ENCODE results near the gene HSF2. TPM values are rescaled to one million over a fixed set of nuclear protein-coding genes. Genes with fewer than 3 reads are reported as not detected.

Gene HSF2
- total and polyA plus RNA-seq, 7 donors, result 3.5 to 37.1 (median 22.4) TPM

DNA sequence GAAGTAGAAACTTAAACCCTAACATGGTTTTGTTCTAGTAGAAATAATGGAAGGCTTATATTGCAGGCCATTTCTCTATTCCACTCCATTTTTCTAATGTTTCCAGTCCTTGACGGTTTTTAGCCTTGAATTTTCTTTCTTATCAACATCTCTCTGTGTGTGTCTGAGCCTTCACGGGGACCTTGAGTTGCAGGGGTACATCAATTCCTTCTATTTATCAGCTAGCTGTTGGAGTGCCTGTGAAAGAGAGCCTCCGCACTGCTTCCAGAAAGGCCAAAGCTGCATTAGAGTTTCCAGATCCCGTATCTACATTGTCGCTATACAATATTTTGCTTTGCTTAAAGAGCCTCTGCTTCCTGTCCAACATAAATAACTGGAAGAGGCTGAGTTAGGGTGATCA is 5.4 kb upstream of the HSF2 start:
- H3K4me1 ChIP-seq, result peaks cover 0 to 28% (median 15%) of the 10 kb centered on the region in 4 donors
- H3K27ac ChIP-seq, result no peak overlapping the region
- intact Hi-C loops (cut with DNase I), result no loop called here
- TF ChIP-seq POLR2AphosphoS5 (IDR thresholded peaks at IDR 0.05), result no peak
- TF ChIP-seq POLR2A (IDR thresholded peaks at IDR 0.05), result no peak
- no peak for TF ChIP-seq CTCF (IDR thresholded peaks at IDR 0.05)
- TF ChIP-seq EP300 (IDR thresholded peaks at IDR 0.05), result no peak
- H3K4me3 ChIP-seq, result no peak overlapping the region
- H3K27me3 ChIP-seq, result no peaks in the 10 kb centered on the region
- 87 to 92% methylated on average over 5 of the region's 5 CpGs for WGBS, 2 donors
- DNase-seq, result no peak
- no peaks in the 10 kb centered on the region for H3K36me3 ChIP-seq
- no peaks in the 10 kb centered on the region for H3K9me3 ChIP-seq

DNA sequence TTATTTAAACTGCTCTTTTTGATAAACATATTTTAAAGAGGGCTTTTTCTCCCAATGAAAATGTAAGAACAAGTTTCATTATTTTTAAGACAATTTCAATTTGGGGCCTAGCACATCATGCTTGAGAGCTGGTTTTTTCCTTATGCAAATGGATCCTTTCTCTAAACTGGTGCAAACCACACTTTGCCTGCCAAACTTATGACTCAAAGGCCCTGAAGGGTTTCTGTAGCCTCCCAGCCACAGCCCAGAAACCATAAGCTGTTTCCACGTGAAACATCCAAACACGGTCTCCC is 451 bp upstream of the HSF2 start:
- Histone ChIP-seq H3K36me3 (no peaks in the 10 kb centered on the region), H3K4me3 (peak overlapping the region in 3 of 4 donors; percentile 67 to 94 (median 70)), H3K4me1 (peaks cover 0 to 40% (median 27%) of the 10 kb centered on the region in 4 donors), H3K27ac (peak overlapping the region; percentile 84 to 90 (median 88)), H3K27me3 (no peaks in the 10 kb centered on the region), H3K9me3 (no peaks in the 10 kb centered on the region)
- intact Hi-C loops (cut with DNase I), result no loop called here
- TF ChIP-seq POLR2AphosphoS5 (IDR thresholded peaks at IDR 0.05) (peak in 1 of 4 donors; percentile 33), EP300 (IDR thresholded peaks at IDR 0.05) (no peak), POLR2A (IDR thresholded peaks at IDR 0.05) (no peak), CTCF (IDR thresholded peaks at IDR 0.05) (no peak)
- no peak for DNase-seq
- 0 to 1% methylated on average over 2 of the region's 2 CpGs for WGBS, 2 donors

GRCh38 chr6:122400121-122400450 is 634 bp downstream of the HSF2 start:
- no peaks in the 10 kb centered on the region for H3K9me3 ChIP-seq
- peak overlapping the region; percentile 84 to 90 (median 88) for H3K27ac ChIP-seq
- H3K36me3 ChIP-seq, result no peaks in the 10 kb centered on the region
- H3K4me1 ChIP-seq, result peaks cover 0 to 40% (median 29%) of the 10 kb centered on the region in 4 donors
- intact Hi-C loops (cut with DNase I), result loop anchor here (1.0 kb wide), 1 partner anchor 71 kb away; the partner anchor contains the start of gene SERINC1
- DNase-seq, result no peak
- 1% methylated on average over 20 of the region's 20 CpGs for WGBS, 2 donors
- TF ChIP-seq POLR2A (IDR thresholded peaks at IDR 0.05) (no peak), POLR2AphosphoS5 (IDR thresholded peaks at IDR 0.05) (no peak), CTCF (IDR thresholded peaks at IDR 0.05) (no peak), EP300 (IDR thresholded peaks at IDR 0.05) (no peak)
- H3K4me3 ChIP-seq, result peak overlapping the region; percentile 67 to 94 (median 78)
- no peaks in the 10 kb centered on the region for H3K27me3 ChIP-seq

- intact Hi-C loops (cut with DNase I), result loop anchor here (1.0 kb wide), 1 partner anchor 71 kb away; the partner anchor contains the start of gene SERINC1
- DNase-seq, result no peak
- 21 to 40% methylated on average over 4 of the region's 4 CpGs for WGBS, 2 donors
- Histone ChIP-seq H3K9me3 (no peaks in the 10 kb centered on the region), H3K4me3 (peak overlapping the region; percentile 67 to 94 (median 78)), H3K27me3 (no peaks in the 10 kb centered on the region), H3K36me3 (no peaks in the 10 kb centered on the region), H3K27ac (peak overlapping the region; percentile 84 to 90 (median 88)), H3K4me1 (peaks cover 0 to 41% (median 29%) of the 10 kb centered on the region in 4 donors)
- TF ChIP-seq EP300 (IDR thresholded peaks at IDR 0.05), result no peak
- no peak for TF ChIP-seq POLR2AphosphoS5 (IDR thresholded peaks at IDR 0.05)
- no peak for TF ChIP-seq POLR2A (IDR thresholded peaks at IDR 0.05)
- TF ChIP-seq CTCF (IDR thresholded peaks at IDR 0.05), result no peak
These were observed 1.1 kb downstream of the HSF2 start for GRCh38 chr6:122400462-122401089.

DNA sequence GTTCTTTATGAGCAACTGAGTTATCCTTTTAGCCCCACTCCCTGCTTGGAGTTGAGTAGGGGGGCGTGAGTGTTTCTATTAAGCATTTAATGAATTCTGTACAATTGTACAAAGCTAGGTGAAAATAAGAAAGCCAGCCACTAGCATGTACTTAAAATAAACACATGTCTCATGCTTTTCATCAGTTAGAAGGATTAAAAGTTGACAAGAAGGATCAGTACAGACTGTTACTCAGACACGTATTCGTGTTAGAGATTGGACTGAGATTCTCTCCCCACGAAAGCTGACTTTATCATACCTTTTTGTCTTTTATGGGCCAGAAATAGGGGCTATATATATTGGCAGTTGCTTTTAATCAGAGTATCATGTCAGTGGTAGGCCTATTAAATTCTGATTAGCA is 1.7 kb downstream of the HSF2 start:
- WGBS, 2 donors, result 86 to 88% methylated on average over 4 of the region's 4 CpGs
- no peaks in the 10 kb centered on the region for H3K36me3 ChIP-seq
- no peaks in the 10 kb centered on the region for H3K9me3 ChIP-seq
- no peaks in the 10 kb centered on the region for H3K27me3 ChIP-seq
- TF ChIP-seq POLR2A (IDR thresholded peaks at IDR 0.05) (no peak), EP300 (IDR thresholded peaks at IDR 0.05) (no peak), CTCF (IDR thresholded peaks at IDR 0.05) (no peak), POLR2AphosphoS5 (IDR thresholded peaks at IDR 0.05) (no peak)
- DNase-seq, result no peak
- intact Hi-C loops (cut with DNase I), result no loop called here
- peak overlapping the region in 2 of 4 donors; percentile 20 to 88 for H3K27ac ChIP-seq
- H3K4me1 ChIP-seq, result peaks cover 0 to 46% (median 30%) of the 10 kb centered on the region in 4 donors
- peak overlapping the region in 2 of 4 donors; percentile 70 to 94 for H3K4me3 ChIP-seq
